ENCODE results near the gene PPP1R15A.

- TF ChIP-seq, protein P1, sequence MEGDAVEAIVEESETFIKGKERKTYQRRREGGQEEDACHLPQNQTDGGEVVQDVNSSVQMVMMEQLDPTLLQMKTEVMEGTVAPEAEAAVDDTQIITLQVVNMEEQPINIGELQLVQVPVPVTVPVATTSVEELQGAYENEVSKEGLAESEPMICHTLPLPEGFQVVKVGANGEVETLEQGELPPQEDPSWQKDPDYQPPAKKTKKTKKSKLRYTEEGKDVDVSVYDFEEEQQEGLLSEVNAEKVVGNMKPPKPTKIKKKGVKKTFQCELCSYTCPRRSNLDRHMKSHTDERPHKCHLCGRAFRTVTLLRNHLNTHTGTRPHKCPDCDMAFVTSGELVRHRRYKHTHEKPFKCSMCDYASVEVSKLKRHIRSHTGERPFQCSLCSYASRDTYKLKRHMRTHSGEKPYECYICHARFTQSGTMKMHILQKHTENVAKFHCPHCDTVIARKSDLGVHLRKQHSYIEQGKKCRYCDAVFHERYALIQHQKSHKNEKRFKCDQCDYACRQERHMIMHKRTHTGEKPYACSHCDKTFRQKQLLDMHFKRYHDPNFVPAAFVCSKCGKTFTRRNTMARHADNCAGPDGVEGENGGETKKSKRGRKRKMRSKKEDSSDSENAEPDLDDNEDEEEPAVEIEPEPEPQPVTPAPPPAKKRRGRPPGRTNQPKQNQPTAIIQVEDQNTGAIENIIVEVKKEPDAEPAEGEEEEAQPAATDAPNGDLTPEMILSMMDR (IDR thresholded peaks at IDR 0.05): no peak
- no peak for TF ChIP-seq EP300 (IDR thresholded peaks at IDR 0.05)
- no peak for TF ChIP-seq POLR2AphosphoS5 (IDR thresholded peaks at IDR 0.05)
- TF ChIP-seq POLR2A (IDR thresholded peaks at IDR 0.05; ENCODE audit: low read depth): no peak
Observed at GRCh38 chr19:48895226-48895625, 23.0 kb downstream of the PPP1R15A start.

Measured in esophagus muscularis mucosa (tissue), 4 donors.